Gastrocnemius medialis (tissue), 4 donors: Measurements from ENCODE around the gene PSTPIP2.

Experiments
- CTCF ChIP-seq, 5 experiments: fragments of 450-650 bp in 3 of 5; fragments of 200-600 bp in 2 of 5; sonication (generic) in 2 of 5; IDR thresholded peaks in 4 of 5; conservative IDR thresholded peaks in 1 of 5; 1 replicate in 4 of 5; 2 replicates in 1 of 5; pipeline ENCODE4 v1.5.1; 2016 to 2019; ENCODE audit warnings: antibody characterized with exemption in 5 of 5, mild to moderate bottlenecking in 3 of 5, moderate library complexity in 3 of 5
- POLR2A ChIP-seq, 2 donors: fragments of 450-650 bp; IDR thresholded peaks; one replicate each; pipeline ENCODE4 v1.6.1; 2017; ENCODE audit warnings: antibody characterized with exemption in 2 of 2, mild to moderate bottlenecking in 2 of 2, moderate library complexity in 2 of 2

DNA sequence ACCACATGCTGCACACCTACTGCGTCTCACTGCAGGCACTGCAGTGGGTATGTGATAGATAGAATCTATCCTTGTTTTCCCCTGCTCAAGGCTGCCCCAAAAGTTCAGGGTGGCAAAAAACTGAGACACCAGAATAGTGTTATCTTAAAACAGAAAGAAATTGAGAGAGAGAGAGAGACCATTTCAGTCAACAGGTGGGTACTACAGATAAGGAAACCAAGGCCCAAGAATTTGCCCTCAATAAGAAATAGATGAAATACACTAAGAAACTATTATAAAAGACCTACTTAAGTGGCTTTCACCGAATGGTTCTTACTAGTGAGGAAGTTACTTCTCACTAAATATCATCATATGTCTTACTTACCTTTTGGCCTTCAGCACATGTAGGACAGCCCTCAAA, 132.8 kb downstream of the PSTPIP2 start:
- TF ChIP-seq CTCF (IDR thresholded peaks at IDR 0.05 in 4 of 5, conservative IDR thresholded peaks at IDR 0.05 in 1 of 5) (no peak), POLR2A (IDR thresholded peaks at IDR 0.05) (no peak)
